ENCODE results near the gene EPS8L3.

- no peak for TF ChIP-seq CTCF (IDR thresholded peaks at IDR 0.05)
- TF ChIP-seq POLR2A (IDR thresholded peaks at IDR 0.05) = no peak
Measured at GRCh38 chr1:109716570-109717090, 47.1 kb downstream of the EPS8L3 start.

All from heart left ventricle (tissue), 13 donors.